HG03469 (cell line): ENCODE results near the gene ABCC1.
"Not testable (repeated sequence)": the region's sequence is repeated elsewhere in the genome, so short reads cannot be mapped to it uniquely, and the experiment has no call there.

ENCODE experiments used
- ATAC-seq: cut with Tn5 transposase; IDR thresholded peaks from one replicate; pipeline ENCODE4 v1.9.1; 2021; ENCODE audit warnings: mild to moderate bottlenecking, moderate library complexity, moderate number of reproducible peaks; ENCODE audit not compliant: unreplicated experiment

ABCC1 gene

DNA sequence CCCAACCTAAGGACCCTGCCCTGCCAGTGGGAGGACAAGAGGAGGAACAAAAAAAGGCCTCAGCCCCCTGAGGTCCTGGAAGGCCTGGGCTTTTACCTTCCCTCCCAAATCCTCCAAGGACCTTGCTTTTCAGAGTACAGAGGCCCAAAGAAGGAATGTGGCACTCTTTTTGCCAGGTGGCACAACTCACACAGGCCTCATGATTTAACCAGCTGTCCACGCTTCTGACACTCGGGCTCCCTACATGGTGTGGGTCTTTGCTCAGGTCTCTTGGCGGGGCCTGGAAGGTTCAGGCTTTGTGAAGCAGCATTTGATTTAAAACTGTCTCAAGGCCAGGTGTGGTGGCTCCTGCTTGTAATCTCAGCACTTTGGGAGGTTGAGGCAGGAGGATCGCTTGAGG, 153.3 kb downstream of the ABCC1 start:
- no peak for ATAC-seq

DNA sequence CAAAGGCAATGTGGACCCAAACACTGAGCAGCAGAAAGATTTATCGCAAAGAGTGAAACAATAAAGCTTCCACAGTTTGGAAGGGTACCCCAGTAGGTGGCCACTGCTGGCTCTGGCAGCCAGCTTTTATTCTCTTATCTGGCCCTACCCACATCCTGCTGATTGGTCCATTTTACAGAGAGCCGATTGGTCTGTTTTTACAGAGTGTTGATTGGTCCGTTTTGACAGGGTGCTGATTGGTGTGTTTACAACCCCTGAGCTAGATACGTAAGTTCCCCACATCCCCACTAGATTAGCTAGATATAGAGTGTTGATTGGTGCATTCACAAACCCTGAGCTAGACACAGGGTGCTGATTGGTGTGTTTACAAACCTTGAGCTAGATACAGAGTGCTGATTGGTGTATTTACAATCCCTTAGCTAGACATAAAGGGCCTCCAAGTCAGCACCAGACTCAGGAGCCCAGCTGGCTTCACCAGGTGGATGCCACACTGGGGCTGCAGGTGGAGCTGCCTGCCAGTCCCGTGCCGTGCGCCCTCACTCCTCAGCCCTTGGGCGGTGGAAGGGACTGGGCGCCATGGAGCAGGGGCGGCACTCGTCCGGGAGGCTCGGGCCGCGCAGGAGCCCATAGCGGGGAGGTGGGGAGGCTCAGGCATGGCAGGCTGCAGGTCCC, 154.9 kb downstream of the ABCC1 start:
- ATAC-seq, result not testable (repeated sequence)

DNA sequence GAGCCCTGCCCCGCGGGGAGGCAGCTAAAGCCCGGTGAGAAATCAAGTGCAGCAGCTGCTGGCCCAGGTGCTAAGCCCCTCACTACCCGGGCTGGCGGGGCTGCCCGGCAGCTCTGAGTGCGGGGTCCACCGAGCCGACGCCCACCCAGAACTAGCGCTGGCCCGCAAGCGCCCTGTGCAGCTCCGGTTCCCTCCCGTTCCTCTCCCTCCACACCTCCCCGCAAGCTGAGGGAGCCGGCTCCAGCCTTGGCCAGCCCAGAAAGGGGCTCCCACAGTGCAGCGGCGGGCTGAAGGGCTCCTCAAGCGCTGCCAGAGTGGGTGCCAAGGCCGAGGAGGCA, 155.4 kb downstream of the ABCC1 start:
- ATAC-seq, result not testable (repeated sequence)

DNA sequence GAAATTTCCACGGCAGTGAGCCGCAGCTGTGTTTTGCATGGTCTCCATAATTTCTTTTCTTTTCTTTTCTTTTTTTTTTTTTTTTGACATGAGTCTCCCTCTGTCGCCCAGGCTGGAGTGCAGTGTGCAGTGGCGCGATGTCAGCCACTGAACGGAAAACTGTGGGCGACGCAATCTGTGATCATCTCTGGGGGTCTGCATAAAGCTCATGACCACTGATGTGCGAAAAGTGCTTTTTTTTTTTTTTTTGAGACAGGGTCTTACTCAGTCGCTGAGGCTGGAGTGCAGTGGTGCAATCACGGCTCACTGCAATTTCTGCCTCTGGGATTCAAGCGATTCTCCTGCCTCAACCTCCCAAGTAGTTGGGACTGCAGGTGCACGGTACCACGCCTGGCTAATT, 156.2 kb downstream of the ABCC1 start:
- no peak for ATAC-seq

DNA sequence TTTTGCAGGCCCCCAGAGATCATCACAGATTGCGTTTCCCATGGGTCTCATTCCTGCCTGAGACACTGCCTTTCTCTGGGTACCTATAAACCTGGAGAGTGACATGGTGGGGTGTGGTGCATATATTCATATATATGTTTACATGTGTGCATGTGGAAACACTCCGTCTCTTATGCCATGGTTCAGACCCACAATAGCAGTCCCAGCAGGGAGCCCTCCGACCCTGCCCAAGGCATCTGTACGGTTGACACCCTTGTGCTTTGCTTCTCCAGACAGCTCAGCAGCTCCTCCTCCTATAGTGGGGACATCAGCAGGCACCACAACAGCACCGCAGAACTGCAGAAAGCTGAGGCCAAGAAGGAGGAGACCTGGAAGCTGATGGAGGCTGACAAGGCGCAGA, 157.1 kb downstream of the ABCC1 start:
- ATAC-seq, result no peak

DNA sequence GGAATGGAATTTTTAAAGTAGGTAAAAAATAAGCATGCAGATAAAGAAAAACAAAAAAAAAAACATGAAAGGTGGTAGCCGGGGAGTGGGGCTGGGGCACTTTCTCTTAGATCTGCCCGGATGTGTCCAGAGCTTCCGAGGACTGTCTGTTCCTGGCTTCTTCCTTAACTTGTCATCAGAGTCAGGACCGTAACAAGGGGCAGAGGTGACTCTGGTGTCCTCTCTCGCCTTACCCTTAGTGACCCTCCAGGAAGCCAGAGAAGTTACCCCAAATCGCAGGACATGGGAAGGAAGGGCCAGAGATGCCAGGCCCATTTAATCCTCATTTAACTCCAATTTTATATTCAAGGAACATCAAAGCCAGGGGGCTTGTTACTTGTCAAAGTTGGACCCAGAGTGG, 158.4 kb downstream of the ABCC1 start:
- ATAC-seq, result no peak

DNA sequence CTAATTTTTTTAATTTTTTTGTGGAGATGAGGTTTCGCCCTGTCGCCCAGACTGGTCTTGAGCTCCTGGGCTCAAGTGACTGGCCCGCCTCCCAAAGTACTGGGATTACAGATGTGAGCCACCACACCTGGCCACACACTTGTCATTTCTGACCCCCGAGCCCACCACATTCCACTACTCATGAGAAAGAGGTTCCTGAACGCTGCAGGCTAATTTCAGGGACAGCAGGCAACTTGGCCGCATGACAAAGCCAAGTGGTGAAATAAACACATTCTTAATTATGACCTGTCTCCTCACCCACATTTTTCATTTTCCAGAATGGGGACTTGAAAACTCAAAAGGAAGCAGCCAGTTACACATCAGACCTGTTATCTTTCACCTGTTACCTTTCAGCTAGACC, 159.3 kb downstream of the ABCC1 start:
- ATAC-seq, result no peak

DNA sequence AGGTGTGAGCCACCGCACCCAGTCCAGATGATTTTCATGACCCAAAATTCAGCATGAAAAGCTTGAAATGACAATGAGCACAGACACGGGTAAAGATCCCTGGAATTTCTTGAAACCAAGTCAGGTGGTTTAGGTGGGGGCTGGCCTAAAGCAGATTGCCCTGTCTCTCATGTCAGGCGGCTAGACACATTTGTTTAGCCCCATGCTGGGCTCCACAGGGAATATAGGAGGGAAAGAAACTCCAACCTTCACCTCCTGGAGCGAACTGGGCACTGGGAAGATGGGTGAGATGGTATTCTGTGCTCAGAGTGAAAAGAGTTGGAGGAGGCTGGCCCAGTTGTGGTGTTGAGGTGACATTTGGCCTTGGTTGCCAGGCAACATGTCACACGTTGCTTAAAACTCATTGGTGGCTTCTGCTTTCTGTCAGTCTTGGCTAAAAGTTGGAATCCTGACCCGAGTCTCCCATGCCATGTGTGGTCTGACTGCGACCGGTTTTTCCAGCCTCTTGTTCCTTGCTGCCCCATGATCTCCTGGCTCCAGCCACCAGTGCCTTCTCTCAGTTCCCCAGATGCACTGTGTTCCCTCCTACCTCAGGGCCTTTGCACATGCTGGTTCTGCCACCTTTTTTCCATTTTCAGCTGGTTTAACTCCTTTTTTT, 160.2 kb downstream of the ABCC1 start:
- no peak for ATAC-seq

DNA sequence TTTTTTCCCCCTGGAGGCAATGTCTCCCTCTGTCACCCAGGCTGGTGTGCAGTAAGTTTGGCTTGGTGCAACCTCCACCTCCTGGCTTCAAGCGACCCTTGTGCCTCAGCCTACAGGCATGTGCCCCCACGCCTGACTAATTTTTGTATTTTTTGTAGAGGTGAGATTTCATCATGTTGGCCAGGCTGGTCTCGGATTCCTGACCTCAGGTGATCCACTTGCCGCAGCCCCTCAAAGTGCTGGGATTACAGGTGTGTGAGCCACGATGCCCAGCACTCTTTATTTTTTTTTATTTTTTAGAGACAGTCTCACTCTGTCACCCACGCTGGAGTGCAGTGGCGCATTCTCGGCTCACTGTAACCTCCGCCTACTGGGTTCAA, 160.7 kb downstream of the ABCC1 start:
- no peak for ATAC-seq

DNA sequence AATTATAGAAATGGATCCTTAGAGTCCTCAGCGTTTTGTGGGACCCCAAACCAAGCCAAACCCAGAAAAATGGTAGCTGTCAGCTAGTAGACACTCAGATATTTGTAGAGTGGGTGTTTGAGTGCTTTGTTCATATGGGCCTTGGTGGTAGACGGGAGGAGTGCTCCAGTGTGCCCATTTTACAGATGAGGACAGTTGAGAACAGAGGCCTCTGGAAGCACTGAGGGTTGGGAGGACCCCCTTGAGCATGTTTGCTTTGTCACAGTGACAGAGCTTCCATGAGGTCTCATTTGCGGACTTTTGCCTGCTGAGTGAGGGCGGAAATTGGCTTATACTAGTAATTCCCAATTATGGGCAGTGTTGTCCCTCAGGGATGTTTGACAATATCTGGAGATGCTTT, 162.2 kb downstream of the ABCC1 start:
- ATAC-seq, result no peak

DNA sequence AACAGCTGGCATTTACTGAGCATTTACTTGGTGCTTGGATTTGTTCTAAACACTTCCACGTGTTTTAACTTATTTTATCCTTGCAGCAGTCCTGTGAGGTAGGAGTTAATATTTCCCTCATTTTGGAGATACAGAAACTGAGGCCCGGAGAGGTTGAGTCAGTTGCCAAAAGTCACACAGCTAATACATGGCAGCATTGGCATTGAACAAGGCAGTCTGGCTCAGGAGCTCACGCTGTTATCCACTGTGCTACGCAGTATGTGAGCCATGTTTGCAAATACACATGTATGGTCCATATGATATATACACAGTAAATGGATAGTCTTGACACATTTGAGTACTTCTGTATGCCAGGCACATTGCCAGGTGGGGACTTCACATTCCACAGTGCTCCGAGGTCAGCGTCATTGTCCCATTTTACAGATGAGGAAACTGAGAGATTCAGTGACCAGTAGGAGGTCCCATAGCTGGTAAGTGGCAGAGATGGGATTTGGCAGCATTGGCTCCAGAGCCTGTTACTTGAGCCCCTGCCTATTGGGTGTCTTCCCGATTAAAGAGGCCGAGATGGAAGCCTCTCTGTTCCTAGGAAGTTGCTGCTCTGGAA, 163.1 kb downstream of the ABCC1 start:
- no peak for ATAC-seq

DNA sequence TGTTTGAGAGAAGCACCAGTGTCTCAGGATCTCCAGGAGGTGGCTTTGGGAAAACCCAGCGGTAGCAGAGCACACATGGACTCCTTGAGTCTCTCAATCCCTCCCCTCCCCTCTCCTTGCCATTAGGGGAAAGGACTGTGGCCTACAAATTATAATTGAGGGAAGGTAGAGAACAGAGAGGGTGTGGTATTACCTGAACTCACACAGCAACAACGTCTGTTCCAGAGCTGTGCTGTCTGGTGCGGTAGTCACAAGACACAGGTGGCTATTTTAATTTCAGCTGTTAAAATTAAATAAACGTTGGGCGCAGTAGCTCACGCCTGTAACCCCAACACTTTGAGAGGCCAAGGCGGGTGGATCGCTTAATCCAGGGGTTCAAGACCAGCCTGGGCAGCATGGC, 163.7 kb downstream of the ABCC1 start:
- no peak for ATAC-seq

DNA sequence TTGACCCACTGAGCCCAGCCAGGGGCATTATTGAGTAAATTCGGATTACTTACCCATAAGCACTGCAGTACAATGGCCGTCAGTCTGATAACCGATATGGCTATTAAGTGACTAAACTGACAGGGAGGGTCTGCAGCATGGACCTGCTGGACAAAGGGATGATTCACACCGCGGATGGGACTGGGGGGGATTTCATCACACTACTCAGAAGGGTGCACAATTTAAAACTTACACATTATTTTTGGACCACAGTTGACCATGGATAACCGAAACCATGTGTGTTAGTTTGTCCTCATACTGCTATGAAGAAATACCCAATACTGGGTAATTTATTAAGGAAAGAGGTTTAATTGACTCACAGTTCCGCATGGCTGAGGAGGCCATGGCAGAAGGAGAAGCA, 167.4 kb downstream of the ABCC1 start:
- ATAC-seq, result no peak

DNA sequence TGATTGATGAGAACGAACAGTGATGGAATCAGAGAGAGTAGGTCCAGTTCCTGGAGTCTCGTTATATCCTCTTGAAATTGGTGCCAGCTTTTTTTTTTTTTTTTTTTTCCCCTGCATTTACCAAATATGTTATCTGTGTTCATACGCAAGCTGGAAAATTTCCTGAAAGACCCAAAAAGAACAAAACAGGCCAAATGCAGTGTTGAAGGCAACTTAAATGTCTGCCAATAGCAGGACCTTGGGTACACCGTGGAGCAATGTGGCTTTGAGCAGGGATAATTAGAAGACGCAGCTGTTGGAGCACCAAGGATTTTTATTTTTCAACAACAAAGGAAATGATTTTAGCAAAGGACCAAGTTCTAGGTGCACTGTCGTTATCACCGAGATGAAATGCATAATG, 168.9 kb downstream of the ABCC1 start:
- ATAC-seq, result no peak

DNA sequence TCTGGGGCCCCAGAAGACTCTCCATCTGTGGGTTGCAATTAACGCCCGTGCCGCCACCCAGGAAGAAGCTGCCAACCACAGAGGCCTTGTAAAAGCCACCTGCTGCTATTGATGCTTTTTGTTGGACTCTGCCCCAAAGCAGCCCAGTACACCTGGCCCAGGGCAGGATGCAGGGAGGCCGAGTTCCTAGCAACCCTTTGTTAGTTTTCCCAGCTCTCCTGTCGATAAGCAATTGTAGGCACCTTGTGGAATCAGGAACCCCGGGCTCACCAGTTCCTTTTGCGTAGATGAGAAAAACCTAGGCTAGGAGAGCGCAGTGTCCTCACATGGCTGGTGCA, 170.6 kb downstream of the ABCC1 start:
- ATAC-seq, result no peak

DNA sequence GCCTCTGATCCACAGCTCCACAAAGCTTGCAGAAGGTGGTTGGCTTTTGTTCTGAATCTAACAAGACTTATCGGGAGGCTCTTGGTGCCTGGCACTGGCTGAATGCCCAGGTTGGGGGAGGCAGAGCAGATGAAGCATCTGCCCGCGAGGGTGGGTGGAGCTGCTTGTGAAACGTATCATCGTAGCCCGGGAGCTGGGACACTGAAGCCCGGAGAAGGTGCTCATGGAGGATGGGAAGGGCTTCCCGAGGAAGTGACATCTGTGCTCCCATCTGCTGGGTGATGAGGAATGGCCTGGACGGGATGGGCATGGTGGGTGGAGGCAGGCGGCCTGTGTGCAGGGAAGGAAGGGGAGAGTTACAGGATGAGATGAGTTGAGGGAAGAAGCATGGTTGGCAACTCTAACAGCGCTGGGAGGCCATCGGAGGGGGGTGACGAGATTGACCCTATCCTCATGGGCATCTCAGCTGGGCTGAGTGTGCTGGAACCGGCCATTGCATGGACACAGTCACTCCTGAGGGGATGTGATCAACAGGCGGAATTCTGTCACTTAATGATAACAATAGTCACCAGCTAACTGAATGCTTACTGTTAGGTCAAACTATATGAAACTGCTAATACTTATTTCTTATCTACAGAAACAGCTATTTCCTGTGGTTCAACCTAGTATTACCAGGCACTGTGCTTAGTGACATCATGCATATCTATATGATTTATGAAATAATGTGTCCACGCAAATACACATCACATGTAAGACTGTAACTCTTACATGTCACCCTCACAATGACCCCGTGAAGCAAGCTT, 171.2 kb downstream of the ABCC1 start:
- ATAC-seq, result no peak

DNA sequence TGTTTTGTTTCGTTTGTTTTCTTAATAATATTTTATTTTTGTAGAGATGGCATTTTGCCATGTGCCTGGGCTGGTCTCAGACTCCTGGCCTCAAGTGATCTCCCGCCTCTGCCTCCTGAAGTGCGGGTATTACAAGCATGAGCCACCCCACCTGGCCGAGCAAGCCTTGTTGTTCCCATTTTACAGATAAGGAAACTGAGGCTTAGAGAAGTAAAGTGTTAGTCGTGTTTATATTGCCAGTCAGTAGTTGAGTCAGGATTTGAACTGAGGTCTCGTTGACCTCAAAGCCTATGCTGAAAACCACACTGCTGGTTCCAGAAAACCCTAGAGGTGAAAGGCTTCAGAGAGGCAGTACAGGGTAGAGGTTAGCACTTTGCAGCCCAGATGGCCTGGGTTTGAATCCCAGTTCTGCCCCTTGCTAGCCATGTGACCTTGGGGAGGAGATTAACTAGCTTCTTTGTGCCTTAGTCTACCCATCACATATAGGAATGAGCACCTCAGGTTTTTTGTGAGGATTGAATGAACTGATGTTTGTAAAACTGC, 171.8 kb downstream of the ABCC1 start:
- no peak for ATAC-seq

DNA sequence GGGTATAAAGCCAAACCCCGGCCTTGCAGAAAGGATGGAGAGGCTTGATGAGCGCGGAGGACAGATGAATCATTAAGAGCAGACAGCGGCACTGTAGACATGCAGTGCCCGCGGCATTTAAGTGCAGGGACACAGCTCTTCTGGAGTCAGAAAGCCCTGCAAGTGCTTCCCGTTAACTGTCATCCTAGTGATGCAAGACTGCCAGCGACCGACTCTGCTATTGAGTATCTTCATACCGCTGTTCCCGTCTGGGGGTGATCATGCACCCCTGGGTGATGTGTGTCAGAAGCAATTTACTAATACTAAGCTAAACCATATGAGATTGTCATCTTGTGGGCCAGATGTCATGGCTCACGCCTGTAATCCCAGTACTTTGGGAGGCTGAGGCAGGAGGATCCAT, 172.8 kb downstream of the ABCC1 start:
- no peak for ATAC-seq

DNA sequence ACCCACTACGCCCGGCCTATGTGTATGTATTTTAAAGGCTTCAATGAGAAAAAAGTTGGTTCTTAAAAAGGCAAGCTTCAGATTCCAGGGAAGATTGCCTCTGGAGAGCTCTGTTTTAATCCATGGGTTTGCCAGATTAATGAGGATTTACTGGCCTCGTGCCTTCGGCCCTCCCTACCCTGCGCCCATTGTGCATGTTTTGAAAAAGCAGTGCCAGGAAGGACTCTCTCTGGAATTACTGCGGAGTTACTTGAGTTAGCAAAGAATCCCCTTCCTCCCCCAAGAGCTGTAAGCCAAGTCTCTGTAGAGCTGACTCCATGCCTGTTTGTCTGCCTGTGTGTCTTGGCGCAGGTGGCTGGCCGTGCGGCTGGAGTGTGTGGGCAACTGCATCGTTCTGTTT, 175.0 kb downstream of the ABCC1 start:
- ATAC-seq, result no peak

DNA sequence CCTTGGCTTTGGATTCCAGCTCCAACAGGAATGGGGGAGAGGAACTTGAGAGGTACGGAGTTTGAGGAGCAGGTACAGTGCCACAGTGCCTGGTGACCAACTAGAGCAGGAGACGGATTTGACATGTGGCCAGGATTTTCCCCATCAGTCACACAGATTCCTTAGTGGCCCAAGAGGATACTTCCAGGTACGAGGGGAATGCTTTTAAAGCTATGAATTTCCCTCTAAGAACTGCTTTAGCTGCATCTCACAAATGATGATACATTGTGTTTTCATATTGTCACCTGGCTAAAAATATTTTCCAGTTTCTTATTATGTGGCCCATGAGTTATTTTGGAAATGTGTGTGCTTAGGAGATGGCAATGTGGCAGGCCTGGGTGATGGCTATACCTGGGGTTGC, 175.6 kb downstream of the ABCC1 start:
- ATAC-seq, result no peak

DNA sequence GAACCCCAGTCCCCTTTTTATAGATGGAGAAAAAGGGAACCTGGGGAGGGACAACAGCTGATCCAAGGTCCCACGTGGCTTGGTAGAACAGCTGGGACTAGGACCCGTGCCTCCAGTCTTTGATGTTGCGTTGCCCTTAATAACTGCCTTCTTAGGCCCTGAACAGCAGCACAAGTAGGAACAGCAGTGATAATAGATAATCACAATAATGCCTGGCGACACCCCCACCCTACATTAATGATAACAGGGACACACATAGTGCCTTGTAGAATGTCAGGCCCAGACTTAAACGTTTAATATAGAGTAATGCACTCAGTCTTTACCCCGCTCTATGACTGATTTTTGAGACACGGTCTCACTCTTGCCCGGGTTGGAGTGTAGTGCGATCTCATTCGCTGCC, 177.5 kb downstream of the ABCC1 start:
- ATAC-seq, result no peak
